GM23248 (cell line): Measurements from ENCODE around the gene ZNF407.

Source experiments
- EZH2 ChIP-seq: fragments of 200-600 bp; sonication (generic); IDR thresholded peaks from 2 replicates; pipeline ENCODE4 v1.6.1; 2018; ENCODE audit warnings: antibody characterized with exemption, mild to moderate bottlenecking; ENCODE audit not compliant: insufficient read depth, poor library complexity, severe bottlenecking
- EZH2phosphoT487 ChIP-seq: fragments of 200-600 bp; sonication (generic); IDR thresholded peaks from 2 replicates; pipeline ENCODE4 v1.6.1; 2018; ENCODE audit warnings: antibody characterized with exemption, moderate library complexity, mild to moderate bottlenecking, low read depth; ENCODE audit not compliant: insufficient read depth

DNA sequence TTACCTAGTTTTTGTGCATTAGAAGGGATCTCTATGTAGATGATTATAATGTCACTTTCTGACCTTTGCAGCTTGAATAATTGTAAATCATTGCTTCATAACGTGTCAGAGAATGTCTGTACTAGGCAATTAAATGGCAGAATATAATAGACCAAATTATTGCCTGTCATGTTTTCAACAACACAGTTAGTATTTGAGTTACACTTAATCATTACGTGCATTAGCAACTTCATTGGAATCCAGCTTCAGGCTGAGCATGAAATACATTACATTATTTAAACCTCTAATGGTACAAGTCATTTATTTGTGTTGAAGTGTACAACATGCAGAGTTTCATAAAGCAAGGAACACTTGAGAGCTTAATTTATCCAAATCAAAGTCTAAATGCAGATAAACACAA is 48.0 kb downstream of the ZNF407 start:
- no peak for TF ChIP-seq EZH2
- no peak for TF ChIP-seq EZH2phosphoT487
